ENCODE measurements around the gene VPS13D. TPM values are rescaled to one million over a fixed set of nuclear protein-coding genes. Genes with fewer than 3 reads are reported as not detected.
A peak's percentile ranks its signal among the peaks of the same experiment; 100 is the strongest.

The VPS13D gene
- total RNA-seq, 2 donors from 2014 or later, result 54.3 to 56.0 TPM

GRCh38 chr1:12407962-12408454 is 178.2 kb downstream of the VPS13D start:
- Histone ChIP-seq H3K9ac (ENCODE audit: low read depth in 2 of 2, low read length in 2 of 2) (no peak overlapping the region), H3K4me1 (peaks cover 17% of the 10 kb centered on the region), H3K27me3 (no peaks in the 10 kb centered on the region), H3K4me3 (no peak overlapping the region), H3K9me3 (no peaks in the 10 kb centered on the region), H3K36me3 (no peaks in the 10 kb centered on the region), H3K27ac (no peak overlapping the region)
- no peak for DNase-seq
- intact Hi-C loops (cut with DNase I), result loop anchor here (5.0 kb wide), 1 partner anchor 209 kb away; the partner anchor contains the start of gene DHRS3
- TF ChIP-seq CTCF (IDR thresholded peaks at IDR 0.05), result no peak

GRCh38 chr1:12408662-12409061 is 178.8 kb downstream of the VPS13D start:
- Histone ChIP-seq H3K4me1 (peaks cover 17% of the 10 kb centered on the region), H3K9me3 (no peaks in the 10 kb centered on the region), H3K36me3 (no peaks in the 10 kb centered on the region), H3K4me3 (no peak overlapping the region), H3K27ac (no peak overlapping the region), H3K9ac (ENCODE audit: low read depth in 2 of 2, low read length in 2 of 2) (no peak overlapping the region), H3K27me3 (no peaks in the 10 kb centered on the region)
- intact Hi-C loops (cut with DNase I), result loop anchor here (5.0 kb wide), 1 partner anchor 209 kb away; the partner anchor contains the start of gene DHRS3
- TF ChIP-seq CTCF (IDR thresholded peaks at IDR 0.05), result no peak
- no peak for DNase-seq

GRCh38 chr1:12409681-12410080 is 179.9 kb downstream of the VPS13D start:
- H3K4me3 ChIP-seq, result no peak overlapping the region
- H3K27ac ChIP-seq, result no peak overlapping the region
- H3K9me3 ChIP-seq, result no peaks in the 10 kb centered on the region
- H3K27me3 ChIP-seq, result no peaks in the 10 kb centered on the region
- H3K36me3 ChIP-seq, result no peaks in the 10 kb centered on the region
- intact Hi-C loops (cut with DNase I), result loop anchor here (5.0 kb wide), 2 partner anchors 68 to 208 kb away; partner anchors contain the start of gene DHRS3
- no peak overlapping the region for H3K9ac ChIP-seq (ENCODE audit: low read depth in 2 of 2, low read length in 2 of 2)
- TF ChIP-seq CTCF (IDR thresholded peaks at IDR 0.05), result no peak
- peaks cover 17% of the 10 kb centered on the region for H3K4me1 ChIP-seq
- DNase-seq, result peak; percentile 83

- no peak for DNase-seq
- Histone ChIP-seq H3K9ac (ENCODE audit: low read depth in 2 of 2, low read length in 2 of 2) (no peak overlapping the region), H3K36me3 (no peaks in the 10 kb centered on the region), H3K4me1 (peaks cover 12% of the 10 kb centered on the region), H3K9me3 (no peaks in the 10 kb centered on the region), H3K4me3 (no peak overlapping the region), H3K27me3 (no peaks in the 10 kb centered on the region), H3K27ac (no peak overlapping the region)
- TF ChIP-seq CTCF (IDR thresholded peaks at IDR 0.05), result no peak
- intact Hi-C loops (cut with DNase I), result loop anchor here (5.0 kb wide), 1 partner anchor 67 kb away; no protein-coding TSS in a partner anchor
Measured at GRCh38 chr1:12410351-12410750, 180.5 kb downstream of the VPS13D start.

- TF ChIP-seq CTCF (IDR thresholded peaks at IDR 0.05), result no peak
- H3K36me3 ChIP-seq, result no peaks in the 10 kb centered on the region
- H3K9ac ChIP-seq (ENCODE audit: low read depth in 2 of 2, low read length in 2 of 2), result no peak overlapping the region
- H3K9me3 ChIP-seq, result no peaks in the 10 kb centered on the region
- no peak overlapping the region for H3K27ac ChIP-seq
- no peak for DNase-seq
- H3K27me3 ChIP-seq, result no peaks in the 10 kb centered on the region
- H3K4me1 ChIP-seq, result peaks cover 4% of the 10 kb centered on the region
- no peak overlapping the region for H3K4me3 ChIP-seq
- intact Hi-C loops (cut with DNase I), result loop anchor here (5.0 kb wide), 1 partner anchor 66 kb away; no protein-coding TSS in a partner anchor
Measured at GRCh38 chr1:12411098-12411497, 181.3 kb downstream of the VPS13D start.

Measured in colonic mucosa (tissue), 4 donors.